GM18526 (cell line): Measurements from ENCODE around the gene CDH13.

Experiments used
- POLR2A ChIP-seq: IDR thresholded peaks from 3 replicates; pipeline ENCODE4 v1.6.1; 2011; ENCODE audit not compliant: insufficient read length; ENCODE audit errors: extremely low read depth

The CDH13 gene

DNA sequence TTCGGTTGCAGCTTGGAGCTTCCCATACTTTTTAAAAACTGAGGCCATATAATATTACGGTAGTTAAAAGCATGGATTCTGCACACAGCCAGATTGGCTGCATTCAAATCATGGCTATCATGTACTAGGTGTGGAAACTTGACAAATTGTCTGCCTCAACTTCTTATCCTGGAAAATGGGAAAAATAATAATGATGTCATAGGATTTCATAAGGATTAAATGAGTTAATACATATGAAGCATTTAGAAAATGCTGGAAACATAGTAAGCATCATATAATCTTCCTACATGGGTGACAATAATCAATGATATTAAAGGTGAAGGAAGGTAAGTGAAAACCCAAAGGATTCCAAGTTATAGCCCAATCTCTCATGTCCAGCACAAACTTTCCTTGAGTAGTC lies 592.5 kb downstream of the CDH13 start:
- TF ChIP-seq POLR2A, result no peak

DNA sequence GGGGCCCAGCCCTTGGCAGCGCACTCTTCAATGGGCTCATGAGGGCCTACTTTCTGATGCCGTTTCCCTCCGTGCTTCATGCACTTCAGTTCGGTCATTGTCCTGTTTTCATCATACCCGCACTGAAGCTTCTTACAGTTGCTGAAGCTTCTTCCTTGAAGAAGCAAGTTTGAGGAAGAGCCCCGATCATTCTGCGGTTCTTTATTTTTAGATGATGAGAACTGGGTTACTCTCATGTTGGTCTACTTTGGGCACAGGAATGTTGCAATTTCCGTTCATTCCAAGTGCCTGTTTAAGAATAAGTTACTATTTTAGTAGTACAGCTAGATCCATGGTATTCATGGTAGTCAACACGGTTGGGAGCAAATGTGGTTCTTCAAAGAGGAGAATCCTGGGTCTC lies 593.3 kb downstream of the CDH13 start:
- TF ChIP-seq POLR2A, result no peak

DNA sequence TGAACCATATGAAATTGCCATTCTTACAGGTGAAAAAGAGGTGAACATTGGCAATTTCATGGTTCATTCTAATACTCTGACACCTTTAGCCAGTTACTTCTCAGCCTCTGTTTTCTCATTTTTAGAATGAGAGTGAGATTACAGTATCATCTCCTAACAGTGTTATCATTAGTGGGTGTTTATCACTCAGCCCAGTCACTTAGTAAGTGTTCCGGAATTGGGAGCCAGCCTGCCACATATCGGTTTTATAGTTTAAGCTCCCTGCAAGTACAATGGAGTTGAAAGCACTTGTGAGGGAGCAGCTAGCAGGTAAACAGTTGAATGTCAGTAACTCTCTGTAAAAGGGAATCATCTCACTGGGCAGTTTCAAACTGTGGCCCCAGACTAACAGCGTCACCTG lies 597.9 kb downstream of the CDH13 start:
- no peak for TF ChIP-seq POLR2A

DNA sequence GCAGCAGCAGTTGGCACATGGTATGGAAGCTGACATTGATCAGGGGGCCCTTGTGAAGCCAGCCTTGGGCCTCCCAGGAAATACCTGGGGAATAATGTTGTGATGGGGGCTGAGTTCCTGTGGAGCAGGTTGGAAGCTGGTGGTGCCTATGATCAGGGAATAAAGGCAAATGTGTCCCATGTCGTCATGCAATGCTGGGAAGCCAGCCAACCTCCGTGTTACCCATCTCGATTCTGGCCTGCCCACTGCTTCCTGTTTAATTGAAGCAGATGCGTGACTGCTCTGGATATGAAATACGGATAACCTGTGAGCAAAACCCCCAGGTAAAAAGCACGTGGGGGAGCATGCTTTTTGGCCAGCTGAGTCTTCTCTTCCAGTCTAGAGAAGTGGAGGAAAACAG lies 600.6 kb downstream of the CDH13 start:
- no peak for TF ChIP-seq POLR2A

DNA sequence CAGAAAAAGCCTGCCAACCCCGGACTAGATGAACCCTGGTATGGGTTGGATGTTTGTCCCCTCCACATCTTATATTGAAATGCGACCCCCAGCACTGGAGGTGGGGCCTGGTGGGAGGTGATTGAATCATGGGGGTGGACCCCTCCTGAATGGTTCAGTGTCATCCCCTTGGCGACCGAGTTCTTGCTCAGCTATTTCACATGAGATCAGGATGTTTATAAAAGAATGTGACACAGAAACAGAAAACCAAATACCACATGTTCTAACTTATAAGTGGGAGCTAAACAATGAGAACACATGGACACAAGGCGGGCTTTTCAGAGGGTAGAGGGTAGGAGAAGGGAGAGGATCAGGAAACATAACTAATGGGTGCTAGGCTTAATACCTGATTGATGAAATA lies 605.0 kb downstream of the CDH13 start:
- no peak for TF ChIP-seq POLR2A

DNA sequence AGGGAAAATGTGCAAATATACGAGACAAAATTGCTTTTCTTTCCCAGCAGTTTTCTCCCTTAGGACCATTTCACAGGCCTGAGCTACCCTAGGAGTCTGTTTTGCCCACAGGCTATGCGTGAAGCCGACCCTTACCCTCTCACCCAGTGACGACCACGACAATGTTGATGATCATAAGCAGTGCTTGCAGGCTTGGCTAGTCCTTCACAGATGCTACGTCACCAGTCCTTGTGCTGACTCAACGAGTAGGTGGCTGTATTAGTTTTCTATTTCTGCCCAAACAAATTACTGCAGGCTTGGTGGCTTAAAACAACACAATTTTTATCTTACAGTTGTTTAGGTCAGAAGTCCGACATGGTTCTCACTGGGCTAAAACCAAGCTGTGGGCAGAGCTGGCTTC lies 606.4 kb downstream of the CDH13 start:
- no peak for TF ChIP-seq POLR2A

DNA sequence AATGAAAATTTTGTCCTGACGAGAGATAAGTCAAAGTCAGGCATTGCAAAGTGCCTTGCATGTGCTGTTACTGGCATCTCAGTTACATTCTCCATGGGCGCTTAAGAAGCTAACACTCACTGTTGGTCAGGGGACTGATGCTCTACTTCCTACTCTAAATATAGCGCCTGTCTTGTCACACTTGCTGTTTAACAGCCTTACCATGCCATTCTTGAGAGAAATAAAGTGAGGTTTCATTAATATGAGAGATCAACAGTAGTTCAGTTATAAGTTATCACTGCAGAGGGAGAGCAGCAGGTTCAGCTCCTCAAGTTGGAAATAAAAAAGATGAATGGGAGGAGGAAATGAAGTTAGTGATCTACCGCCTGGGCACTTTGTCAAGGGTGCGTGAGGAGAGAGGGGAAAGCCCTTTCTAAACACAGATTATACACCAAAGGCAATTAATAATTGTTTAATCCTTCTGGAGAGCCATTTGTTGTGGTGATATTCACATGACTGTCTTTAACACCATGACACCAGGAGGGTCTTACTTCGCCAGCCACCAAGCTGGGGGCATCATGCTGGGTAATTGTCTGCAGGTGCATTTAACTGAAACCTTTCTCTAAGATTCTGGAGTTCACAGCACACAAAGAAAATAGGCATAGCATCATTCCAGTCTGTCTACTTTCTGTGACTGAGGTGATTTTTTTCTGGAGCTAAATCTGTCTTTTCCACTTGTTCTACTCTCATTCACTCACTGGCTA lies 612.4 kb downstream of the CDH13 start:
- no peak for TF ChIP-seq POLR2A

DNA sequence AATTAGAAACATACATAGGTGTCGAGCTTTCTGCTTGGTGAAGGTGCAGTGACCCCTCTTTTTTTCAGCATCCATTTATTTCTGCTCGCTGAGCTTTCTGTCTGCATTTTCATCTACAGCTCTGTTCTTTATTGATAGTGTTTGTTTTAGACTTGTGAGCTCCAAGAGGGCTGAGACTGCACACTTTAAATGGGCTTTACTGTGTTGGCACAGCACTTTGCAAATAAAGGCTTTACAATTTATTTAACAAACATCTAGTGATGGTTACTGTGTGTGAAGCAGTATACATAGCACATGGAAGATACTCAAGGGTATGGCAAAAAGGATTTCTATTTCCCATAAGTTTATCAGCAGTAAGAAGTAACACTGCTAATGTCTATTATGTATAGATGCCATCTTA lies 617.3 kb downstream of the CDH13 start:
- TF ChIP-seq POLR2A, result no peak

DNA sequence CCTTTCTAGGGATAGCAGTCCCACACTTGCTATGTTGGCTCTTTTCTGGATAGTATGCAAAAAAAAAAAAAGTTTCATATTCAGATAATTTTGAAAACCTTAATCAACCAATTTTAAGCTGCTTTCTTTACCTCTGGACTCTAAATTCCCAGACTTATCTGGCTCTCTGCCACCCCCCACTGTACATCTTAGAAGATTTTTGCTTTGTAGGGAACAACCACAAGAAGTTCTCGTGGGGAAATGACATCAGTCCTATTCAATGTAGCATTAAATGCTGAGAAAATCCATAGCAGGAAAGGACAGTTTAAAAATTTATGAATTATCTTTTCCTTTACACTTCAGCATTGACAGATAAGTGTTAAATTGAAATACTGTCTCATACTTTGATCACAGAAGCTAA lies 618.3 kb downstream of the CDH13 start:
- TF ChIP-seq POLR2A, result no peak

DNA sequence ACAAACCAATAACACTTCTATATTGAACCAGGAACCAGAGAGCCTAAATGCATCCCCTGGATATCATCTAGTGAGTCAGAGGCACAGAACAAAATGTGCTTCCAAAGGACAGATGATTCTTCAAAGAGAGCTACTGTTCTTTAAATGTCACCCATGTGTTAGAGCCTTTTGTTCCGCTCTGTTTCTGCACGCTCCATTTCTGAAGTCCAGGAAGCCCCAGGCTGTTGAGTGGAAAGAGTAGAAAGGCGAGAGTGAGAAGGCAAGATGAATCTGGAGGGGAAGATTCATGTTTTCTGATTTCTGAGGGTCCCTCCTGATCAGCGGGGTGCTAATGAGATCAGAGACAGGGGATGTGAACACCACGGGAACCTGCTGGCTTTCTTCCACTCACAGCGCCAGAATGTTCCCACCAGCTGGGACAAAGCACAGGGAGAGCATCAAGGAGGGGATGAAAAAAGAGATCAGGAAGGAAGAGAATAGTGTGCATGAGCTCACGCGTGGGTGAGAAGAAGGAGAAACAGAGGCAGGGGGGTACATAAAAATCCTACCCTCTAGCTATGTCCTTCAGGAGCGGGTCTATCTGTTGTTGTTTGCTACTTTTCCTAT lies 621.1 kb downstream of the CDH13 start:
- no peak for TF ChIP-seq POLR2A

DNA sequence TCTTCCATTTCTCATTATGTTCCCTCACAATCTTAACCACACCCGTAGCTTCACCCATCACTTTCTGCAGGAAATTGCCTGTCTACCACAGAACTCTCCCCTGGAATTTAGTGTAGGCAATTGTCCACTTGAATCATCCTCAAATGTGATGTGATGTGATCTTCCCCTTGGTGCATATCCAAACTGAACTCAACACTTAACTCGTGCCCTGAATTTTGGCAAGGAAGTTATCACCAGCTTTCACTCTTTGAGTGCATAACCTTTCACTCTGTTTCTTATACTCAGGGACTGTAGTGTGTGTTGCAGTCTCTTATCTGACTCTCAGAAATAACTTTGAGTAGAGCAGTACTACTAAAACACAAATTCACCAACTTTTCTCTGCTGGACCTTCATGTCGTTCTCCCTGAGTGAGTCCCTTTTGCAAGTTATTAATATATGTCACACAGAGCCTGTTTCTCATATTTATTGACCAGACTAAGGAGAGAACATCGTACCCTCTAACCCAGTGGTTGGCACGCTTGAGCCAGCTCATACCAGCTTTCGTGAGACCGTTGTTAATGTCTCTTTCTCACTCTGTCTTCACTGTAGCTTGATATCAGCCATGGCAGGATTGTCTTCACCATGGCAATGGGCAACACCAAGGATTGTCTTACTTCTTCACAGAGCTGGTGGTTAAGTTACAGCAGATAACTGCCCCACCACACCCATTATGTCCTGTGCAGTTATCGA lies 622.1 kb downstream of the CDH13 start:
- no peak for TF ChIP-seq POLR2A

DNA sequence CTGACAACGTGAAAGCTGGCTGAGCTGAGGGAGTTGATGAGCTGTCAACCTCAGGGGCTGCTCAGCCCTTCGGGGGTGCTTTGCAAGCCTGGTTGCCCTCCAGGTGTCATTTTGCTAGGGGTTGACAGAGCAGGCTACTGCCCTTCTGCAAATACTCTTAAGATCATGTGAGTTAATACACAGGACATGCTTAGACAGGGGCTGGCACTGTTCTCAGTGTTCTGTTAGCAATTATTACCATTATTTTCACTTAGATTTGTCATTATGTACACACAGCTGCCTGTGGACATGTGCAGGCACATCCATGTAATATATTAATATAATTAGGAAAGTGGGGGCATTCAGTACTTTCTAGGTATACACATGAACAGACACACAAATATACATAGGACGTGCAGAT lies 626.8 kb downstream of the CDH13 start:
- no peak for TF ChIP-seq POLR2A

DNA sequence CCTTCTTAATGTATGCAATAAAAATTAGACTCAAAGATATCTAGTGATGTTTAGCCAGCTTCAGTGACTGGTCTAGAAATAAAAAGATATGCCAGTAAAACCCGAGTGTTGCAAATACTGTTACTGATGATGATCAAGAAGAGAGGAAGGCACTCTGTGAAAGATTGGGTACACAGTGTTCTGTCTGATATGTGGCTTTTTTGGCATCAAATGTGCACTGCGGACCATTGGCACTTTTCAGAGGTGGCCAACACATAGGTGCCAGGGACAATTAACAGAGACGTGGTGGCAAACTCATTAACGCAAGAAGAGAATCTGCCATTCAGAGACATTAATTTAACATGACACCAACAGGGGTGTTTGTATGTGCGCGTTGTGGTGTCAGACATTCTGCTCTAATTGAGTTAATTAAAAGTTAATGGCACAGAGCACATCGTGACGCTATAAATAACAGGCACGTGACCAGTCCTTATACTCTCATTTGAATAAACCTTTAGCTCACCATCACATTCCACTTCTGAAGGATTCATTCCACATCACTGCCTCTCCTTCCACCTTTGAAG lies 631.7 kb downstream of the CDH13 start:
- TF ChIP-seq POLR2A, result no peak

DNA sequence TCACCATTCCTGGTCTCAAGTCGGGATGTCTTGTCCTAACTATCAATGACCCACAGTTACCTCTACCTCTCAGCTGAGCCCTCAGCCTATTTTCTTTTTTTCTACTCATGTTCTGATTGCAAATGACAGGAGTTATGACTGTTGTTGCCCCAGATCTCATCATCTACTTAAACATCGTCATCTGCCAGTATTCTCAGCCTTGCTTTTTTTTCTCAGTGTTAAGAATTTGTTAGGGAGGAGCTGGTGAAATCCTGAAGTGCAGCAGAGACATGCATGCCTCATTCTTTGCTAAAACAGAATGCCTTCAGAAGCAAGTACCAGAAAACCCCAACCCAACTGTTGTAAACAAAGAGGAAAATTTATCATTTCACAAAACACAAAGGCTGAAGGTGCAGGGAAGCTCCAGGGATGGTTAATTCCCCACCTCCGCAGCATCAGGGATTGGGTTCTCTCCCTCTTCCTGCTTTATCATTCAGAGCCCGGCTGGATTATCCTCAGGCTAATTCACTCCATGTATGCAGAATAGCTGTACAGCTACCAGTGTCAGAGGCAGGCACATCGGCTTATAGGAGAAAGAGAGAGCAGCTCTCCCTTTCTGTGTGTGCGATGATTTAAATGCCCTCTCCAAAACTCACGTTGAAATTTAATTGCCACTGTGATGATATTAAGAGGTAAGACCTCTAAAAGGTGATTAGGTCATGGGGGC lies 640.2 kb downstream of the CDH13 start:
- TF ChIP-seq POLR2A, result no peak

DNA sequence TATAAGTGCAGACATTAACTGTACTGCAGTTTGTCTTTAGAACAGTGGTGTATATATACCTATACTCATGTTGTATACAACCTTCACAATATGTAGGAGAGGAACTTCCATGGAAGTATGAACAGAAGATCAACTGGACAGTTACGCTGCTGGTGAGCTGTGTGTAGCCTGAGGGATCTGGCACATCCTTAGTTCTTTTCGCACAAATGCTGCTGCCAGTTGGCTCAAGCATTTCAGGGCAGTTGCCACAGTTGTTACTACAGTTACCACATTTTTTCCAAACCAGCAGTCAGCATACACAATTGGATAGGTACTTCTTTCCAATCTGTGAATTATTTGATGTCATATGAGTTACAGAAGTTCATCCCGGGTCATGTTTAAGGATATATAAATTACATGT lies 641.4 kb downstream of the CDH13 start:
- no peak for TF ChIP-seq POLR2A
